GM19025 (cell line): ENCODE results near the gene SEC24A.
"Not testable (repeated sequence)": the region's sequence is repeated elsewhere in the genome, so short reads cannot be mapped to it uniquely, and the experiment has no call there.

Source experiments
- ATAC-seq: cut with Tn5 transposase; IDR thresholded peaks from one replicate; pipeline ENCODE4 v1.9.1; 2021; ENCODE audit warnings: mild to moderate bottlenecking, low read depth, moderate library complexity; ENCODE audit not compliant: unreplicated experiment

The SEC24A gene

DNA sequence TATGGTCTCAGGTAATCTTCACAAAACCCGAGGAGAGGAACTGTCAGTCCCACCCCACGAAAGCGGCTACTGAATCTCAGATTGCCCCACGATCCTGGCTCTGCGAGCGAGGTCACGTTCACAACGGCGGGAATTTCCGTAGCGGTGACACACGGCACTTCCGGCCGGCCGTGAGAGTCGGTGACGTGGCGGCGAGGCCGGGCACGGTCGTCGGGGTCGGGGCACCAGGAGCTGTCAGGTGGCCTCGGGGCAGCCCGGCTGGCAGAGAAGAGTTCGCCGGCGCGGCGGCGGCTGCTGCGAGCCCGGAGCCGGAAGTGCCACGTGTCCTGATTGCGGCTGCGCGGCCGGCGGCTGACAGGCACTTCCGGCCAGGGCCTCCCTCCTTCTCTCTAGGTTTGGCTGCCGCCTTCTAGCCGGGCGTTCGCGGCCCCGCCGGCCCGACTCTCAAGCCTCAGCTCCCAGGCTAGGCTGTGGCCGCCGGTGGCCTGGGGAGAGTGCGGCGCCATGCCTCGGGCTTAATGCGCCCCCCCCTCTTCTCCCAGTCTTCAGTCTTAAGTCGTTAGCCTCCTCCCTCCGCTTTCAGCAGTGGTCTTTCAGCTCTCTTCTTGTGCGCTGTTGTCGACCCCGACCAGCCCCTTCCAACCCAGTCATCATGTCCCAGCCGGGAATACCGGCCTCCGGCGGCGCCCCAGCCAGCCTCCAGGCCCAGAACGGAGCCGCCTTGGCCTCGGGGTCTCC is at the start of gene SEC24A:
SEC24A (plus strand) TSS at position 361 of the 738 bp plus-strand sequence; CDS start at position 653, 292 bp downstream.
- peak; percentile 81 for ATAC-seq

DNA sequence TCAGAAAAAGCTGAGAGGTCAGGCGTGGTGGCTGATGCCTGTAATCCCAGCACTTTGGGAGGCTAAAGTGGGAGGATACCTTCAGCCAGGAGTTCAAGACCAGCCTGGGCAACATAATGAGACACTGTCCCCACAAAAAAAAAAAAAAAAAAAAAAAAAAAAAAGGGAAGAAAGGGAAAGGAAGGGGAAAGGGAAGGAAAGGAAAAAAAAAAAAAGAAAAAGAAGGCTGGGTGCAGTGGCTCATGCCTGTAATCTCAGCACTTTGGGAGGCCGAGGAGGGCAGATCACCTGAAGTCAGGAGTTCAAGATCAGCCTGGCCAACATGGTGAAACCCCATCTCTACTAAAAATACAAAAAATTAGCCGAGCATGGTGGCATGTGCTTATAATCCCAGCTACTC is 48.8 kb upstream of the SEC24A start:
- ATAC-seq = not testable (repeated sequence)

DNA sequence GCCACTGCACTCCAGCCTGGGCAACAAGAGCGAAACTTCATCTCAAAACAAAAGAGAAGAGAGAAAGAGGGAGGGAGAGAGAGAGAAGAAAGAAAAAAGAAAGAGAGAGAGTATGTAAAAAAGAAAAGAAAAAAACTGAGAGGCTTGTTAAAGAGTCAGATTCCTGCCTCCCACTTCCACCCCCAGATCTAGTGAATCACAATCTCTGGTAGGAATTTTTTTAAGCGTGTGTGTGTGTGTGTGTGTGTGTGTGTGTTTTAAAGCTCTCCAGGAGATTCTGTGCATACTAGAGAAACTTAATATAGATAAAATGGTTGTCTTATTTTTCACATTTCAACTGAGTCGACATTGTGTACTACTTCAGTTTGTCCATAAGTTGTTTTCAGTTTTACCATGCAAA is 48.0 kb upstream of the SEC24A start:
- ATAC-seq = no peak

DNA sequence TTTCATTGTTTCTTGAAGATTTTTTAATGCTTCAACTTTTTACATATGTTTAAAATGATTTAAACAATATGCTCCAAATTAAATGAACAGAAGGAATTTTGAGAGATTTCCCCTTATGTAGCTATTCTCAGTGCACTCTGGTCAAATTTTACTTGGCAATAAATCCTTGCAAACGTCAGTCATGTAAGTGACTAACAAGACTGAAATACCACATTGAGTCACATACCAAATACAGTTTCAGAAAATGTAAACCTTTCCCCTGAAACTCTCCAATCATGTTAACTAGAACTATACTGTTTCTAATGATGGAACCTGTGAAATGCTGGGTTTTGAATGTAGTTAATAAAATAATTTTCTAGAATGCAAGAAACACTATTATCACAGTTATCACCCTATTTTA is 45.5 kb upstream of the SEC24A start:
- no peak for ATAC-seq

DNA sequence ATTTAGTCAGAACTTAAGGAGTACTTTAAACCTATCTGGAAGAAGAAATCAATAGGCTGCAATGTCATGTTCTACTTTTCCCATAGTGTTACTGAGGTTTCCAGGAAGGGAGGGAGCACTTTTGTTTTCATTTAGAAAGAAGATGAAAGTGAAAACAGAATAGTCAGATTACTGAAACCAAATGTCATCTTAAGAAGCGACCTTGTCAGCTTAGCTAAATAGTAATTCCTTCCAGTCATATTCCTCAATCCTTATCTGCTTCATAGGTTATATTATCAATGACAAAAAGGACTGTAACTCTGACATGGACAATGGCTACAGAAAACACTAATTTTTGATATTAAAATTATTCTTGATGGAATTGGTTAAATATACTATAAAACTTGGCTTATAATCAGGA is 43.7 kb upstream of the SEC24A start:
- ATAC-seq = no peak

DNA sequence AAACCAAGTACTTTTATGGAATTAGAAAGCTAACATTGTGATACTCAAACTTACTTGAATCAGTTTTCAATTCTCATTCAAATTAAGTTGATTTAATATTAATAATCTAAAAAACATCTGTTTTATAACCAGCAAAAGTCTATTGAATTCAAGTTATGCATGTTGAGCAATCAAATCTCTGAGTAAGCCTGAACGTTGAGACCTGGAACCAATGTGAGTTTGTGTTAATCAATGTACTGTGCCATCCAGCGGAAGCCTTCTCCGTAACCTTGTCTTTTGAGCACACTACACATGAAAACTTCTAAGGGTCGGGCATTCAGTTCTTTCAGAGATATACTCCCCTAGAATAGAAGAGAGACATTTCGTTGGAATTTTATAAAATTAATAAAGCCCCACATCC is 41.9 kb upstream of the SEC24A start:
- ATAC-seq = no peak

DNA sequence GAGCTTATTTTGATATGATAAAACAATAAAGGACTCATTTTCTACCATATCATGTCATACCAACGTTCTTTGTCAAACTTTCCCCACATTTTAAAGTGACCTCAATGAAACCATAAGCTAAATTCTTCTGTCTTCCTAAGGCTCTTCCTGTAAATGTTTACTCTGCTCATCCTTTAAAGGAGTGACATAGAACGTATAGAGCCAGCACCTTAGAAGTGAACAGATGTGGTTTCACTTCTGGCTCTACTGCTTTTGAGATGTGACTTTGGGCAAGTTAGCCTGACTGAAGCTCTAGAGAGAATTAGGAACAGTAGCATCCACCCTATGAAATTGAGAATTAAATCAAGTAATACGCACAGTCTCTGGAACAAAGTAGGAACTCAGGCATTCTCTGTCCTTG is 40.0 kb upstream of the SEC24A start:
- no peak for ATAC-seq

DNA sequence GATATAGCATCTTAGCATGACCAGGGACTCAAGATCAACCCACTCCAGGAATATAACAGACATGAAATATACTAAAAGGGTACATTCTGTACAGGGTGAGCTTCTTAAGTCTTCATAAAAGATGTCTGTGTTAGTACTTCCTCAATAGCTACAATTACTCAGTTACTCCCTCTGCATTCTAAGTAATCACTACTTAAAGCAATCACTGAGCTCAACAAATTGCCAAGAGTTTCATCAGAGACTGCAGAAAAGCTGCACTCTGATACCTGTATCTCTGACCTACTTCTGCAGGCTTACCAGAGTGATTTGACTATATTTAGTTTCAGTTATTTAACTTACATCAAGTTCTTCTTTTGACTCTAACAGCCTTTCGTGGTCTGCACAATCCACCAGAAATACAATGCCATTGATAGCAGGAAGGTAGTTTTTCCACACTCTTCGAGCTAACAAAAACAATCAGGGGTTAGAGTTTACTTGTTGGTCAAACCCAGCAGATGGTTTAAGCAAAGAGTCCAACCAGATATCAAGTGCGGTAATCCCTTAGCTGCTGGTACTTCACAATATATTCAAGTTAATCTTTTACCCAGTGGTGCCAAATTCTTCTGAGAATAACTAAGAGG is 39.2 kb upstream of the SEC24A start:
- ATAC-seq = no peak

DNA sequence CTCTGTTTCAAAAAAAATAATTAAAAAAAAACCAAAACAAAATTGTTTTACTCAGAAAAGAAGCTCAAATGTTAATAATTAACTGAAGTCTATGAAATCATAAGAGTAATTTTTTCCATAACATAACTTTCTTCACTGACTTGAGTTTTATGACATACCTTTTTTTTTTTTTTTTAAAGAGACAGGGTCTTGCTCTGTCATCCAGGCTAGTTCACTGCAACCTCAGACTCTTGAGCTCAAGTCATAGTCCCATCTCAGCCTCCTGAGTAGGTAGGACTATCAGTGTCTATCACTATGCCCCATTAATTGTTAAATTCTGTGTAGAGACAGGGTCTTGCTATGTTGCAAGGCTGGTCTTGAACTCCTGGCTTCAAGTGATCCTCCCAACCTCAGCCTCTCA is 37.9 kb upstream of the SEC24A start:
- no peak for ATAC-seq

DNA sequence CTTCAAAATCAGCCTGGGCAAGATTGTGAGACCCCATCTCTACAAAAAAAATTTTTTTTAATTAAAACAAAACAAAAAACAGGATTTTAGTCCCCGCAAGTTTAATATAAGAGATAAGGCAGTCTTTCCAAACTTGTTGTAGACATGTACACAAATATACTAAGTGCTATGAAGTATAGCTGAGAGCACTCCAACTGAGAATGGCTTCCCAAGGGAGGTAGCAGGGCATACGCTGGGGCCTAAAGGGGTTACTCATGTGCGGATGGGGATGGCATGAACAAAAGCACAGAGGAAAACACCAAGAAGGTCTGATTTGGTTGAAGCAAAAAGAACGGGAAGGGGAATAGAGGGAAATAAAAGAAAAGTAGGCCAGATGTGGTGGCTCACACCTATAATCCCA is 37.1 kb upstream of the SEC24A start:
- ATAC-seq = no peak

DNA sequence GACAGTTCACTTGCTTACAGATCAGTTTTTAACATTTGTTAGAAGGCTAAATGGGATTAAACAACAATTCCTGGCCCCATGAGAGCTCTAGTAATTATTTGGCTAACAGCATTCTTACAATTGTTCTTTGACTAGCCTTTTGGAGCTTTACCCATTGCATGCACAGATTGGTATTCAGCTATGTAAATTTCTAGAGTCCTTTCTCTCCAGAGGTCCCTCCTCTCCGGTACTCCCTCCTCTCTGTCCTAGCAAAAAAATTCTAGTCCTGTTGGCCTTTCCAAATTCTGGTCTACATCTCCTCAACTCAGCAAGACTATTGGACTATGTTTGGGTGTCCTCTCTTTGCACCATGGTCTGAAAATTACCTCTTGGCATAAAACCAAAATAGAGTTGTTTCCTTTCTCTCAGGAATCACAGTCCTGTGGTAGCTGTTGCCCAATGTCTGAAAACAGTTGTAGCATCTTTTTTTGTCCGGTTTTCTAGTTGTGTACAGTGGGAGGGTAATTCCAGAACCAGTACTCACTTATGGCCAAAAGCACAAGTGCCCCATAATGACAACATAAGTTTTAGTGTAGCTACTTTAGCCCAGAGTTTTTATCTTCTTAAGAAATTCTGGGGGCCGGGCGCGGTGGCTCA is 34.0 kb upstream of the SEC24A start:
- no peak for ATAC-seq

DNA sequence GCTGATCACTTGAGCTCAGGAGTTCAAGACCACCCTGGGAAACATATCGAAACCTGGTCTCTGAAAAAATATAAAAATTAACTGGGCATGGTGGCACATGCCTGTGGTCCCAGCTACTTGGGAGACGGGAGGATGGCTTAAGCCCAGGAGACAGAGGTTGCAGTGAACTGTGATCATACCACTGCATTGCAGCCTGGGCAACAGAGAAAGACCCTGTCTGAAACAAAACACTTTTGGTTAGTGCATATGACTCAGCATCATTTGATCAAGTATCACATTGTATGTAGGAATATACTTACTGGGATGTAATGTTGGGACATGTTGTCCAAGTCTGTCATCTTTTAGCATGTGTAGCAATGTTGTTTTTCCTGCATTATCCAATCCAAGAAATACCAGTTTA is 28.0 kb upstream of the SEC24A start:
- no peak for ATAC-seq

DNA sequence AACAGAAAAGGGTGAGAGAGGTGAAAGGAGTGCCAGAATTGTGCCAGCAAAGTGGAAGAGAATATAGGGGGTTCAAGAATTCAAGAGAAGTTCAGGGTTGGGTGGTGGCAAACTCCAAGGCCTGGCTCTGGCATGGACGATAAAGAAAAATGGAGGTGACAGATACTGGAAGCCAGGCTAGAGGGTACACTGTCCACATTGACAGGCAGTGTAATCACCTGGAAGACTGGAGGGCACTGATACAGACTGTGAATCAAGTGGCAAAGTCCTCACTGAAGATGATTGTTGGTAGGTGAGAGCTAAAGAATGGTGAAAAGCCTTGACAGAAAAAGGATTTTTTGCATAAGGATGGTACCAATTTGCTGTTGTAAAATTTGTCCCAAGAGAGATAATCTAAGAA is 23.0 kb upstream of the SEC24A start:
- ATAC-seq = no peak

DNA sequence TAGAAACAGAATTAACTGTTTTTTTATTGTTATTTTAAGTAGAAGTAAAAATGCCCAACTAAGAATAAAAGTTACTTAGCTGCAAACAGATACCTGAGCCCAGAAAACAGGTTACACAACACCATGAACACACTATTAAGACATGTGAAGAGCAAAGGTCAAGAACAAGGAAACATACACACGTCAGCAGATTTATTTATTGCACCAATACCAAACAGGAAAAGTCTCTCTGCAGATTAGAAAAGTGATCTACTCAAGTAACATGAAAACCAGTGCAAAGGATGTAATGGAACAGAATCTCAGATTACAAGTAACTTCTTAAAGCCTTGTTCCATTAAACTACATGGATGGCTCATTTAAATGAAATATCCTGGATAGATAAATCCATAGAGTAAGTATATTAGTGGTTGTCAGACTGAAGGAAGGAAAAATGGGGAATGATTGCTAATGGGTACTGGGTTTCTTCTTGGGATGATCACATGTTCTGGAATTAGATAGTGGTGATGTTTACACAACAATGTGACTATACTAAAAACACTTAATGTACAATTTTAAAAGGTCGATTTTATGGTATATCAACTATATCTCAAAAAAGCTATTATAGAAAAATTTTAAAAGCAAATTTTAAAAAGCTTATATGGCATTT is 22.1 kb upstream of the SEC24A start:
- ATAC-seq = no peak

DNA sequence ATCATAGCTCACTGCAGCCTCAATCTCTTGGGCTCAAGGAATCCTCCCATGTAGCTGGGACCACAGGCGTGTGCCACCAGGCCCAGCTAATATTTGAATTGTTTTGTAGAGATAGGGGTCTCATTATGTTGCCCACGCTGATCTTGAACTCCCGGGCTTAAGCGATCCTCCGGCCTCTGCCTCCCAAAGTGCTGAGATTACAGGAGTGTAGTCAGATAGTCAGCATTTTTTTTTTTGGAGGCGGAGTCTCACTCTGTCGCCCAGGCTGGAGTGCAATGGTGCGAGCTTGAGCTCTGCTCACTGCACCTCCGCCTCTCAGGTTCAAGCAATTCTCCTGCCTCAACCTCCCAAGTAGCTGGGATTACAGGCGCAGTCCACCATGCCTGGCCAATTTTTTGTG is 14.4 kb upstream of the SEC24A start:
- no peak for ATAC-seq

DNA sequence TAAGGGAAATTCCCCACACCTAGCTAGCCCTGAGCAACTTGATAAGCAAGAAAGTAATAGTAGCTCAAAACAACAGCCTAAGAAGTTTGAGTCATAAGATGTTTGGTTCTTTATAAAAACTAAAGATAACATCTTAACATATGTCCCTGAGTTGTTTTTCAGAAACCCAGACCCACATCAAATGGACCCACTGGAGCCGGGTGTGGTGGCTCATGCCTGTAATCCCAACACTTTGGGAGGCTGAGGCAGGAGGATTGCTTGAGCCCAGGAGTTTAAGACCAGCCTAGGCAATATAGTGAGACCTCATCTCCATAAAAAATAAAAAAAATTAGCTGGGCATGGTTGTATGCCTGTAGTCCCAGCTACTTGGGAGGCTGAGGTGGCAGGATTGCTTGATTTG is 13.2 kb upstream of the SEC24A start:
- not testable (repeated sequence) for ATAC-seq

DNA sequence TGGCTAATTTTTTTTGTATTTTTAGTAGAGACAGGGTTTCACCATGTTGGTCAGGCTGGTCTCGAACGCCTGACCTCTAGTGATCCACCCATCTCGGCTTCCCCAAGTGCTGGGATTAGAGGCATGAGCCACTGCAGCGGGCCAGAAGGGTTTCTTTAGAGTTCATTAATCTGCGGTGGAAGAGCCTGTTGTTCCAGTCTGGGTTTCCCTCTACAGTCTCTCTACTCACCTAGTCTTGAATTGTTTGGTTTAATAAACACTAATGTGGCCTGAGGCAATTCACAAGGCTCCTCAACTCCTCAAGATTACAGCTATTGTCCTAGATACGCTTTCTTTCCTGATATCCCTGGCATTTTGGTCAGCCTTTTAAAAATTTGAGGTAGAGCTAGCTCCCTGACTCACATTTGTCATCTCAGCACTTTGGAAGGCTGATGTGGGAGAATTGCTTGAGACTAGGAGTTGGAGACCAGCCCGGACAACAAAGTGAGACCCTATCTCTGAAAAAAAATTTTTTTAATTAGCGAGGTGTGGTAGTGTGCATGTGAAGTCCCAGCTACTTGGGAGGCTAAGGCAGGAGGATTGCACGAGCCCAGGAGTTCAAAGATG is 11.4 kb upstream of the SEC24A start:
- ATAC-seq = no peak

DNA sequence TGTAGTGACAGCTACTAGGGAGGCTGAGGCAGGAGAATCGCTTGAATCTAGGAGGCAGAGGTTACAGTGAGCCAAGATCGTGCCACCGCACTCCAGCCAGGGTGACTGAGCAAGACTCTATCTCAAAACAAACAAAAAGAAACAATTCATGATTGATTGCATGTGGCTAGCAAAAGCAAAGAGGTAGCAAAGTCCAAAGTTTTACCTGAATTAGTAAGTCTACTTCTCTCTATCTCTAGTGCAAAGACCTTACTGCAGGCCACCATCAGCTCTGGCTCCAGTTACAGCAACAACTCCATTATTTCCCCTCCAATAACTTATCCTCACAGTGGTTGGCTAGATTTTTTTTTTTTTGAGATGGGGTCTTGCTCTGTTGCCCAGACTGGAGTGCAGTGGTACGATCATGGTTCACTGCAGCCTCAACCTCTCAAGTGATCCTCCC is 9.8 kb upstream of the SEC24A start:
- ATAC-seq = no peak

DNA sequence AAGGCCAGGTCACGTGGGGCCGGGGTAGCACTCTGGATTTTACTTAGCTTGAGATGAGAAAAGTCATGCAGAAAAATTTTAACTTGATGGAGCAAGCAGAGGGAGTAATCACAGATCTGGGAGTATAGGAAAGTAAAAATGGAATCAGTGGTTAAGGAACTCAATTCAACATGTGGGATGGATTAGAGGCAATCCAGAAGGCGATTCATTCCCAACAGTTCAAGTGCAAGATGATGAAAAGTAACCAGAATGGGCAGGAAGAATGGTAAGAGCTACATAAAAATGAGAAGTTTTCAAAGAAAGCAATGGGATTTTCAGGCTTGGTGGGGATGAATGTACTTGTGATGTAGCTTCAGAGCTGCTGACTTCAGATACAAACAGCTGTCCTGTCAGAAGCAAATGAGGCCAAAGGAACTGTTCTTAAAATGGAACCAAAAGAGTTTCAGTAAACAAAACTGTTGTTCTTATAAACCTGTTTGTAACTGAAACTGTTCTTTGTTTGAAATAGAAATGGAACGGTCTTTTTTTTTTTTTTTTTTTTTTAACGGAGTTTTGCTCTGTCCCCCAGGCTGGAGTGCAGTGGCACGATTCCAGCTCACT is 5.6 kb upstream of the SEC24A start:
- no peak for ATAC-seq

DNA sequence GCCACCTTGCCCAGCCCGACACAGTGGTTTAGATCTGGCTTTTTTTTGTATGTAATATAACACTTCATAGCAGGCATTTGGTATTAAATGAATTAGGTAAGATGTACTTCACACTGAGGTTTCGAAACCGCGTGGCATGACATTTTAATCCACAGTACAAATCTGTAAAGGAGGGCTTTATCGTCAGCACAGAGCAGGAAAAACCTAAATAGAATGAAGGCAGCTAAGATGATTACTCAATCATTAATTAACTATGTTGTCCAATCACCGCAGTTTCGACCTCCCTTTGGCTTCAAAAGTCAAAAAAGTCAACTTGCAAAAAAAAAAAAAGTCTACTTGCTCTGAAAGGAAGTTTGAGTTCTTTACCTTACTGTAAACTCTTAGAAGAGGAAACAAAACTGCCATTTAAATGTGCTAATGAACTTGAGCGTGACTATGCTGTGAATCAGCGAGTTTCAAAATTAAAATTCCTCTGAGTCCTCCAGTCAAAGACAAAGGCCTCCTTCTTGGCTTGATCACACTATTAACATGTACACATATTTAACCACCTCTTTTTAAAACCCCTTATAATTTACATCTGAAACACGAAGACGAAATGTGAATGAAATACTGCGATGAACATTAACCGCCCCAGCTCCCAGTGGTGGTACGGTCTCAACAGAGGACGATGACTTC is 698 bp upstream of the SEC24A start:
- peak; percentile 28 for ATAC-seq
